H9 (cell line): Measurements from ENCODE around the gene CREB1. TPM values are rescaled to one million over a fixed set of nuclear protein-coding genes. Genes with fewer than 3 reads are reported as not detected.

Experiments used
- DNase-seq: peaks from one replicate; pipeline ENCODE4 v3.0.0-alpha.2; 2017
- H2AFZ ChIP-seq: one replicate; pipeline ENCODE4 v1.6.1; 2013; ENCODE audit warnings: mild to moderate bottlenecking, low read length, control low read depth, moderate library complexity
- H2AK5ac ChIP-seq: 2 replicates; pipeline ENCODE4 v1.6.1; 2013; ENCODE audit warnings: low read length, control low read depth, mixed read lengths; ENCODE audit not compliant: insufficient read length
- H2BK120ac ChIP-seq: one replicate; pipeline ENCODE4 v1.6.1; 2013; ENCODE audit warnings: low read depth, mild to moderate bottlenecking, low read length, control low read depth, inconsistent platforms; ENCODE audit not compliant: poor library complexity, severe bottlenecking
- H2BK12ac ChIP-seq: 2 replicates; pipeline ENCODE4 v1.6.1; 2013; ENCODE audit warnings: low read length, control low read depth, mixed read lengths, low read depth; ENCODE audit not compliant: insufficient read length
- H2BK15ac ChIP-seq: 2 replicates; pipeline ENCODE4 v1.6.1; 2013; ENCODE audit warnings: low read depth, low read length, control low read depth
- H2BK20ac ChIP-seq: one replicate; pipeline ENCODE4 v1.6.1; 2013; ENCODE audit warnings: low read depth, mild to moderate bottlenecking, low read length, control low read depth, inconsistent platforms; ENCODE audit not compliant: poor library complexity, severe bottlenecking
- H2BK5ac ChIP-seq: 2 replicates; pipeline ENCODE4 v1.6.1; 2013; ENCODE audit warnings: low read length, control low read depth, mixed read lengths; ENCODE audit not compliant: insufficient read length
- H3K14ac ChIP-seq: 2 replicates; pipeline ENCODE4 v1.6.1; 2013; ENCODE audit warnings: low read length, control low read depth; ENCODE audit not compliant: insufficient read depth
- H3K18ac ChIP-seq: 2 replicates; pipeline ENCODE4 v1.6.1; 2013; ENCODE audit warnings: low read depth, mild to moderate bottlenecking, mixed read lengths, low read length, control low read depth; ENCODE audit not compliant: insufficient read length
- H3K23ac ChIP-seq: 2 replicates; pipeline ENCODE4 v1.6.1; 2013; ENCODE audit warnings: low read length, control low read depth, mixed read lengths, low read depth; ENCODE audit not compliant: insufficient read length
- H3K23me2 ChIP-seq: 2 replicates; pipeline ENCODE4 v1.6.1; 2013; ENCODE audit warnings: low read depth, mild to moderate bottlenecking, mixed read lengths, low read length, control low read depth; ENCODE audit not compliant: insufficient read length, poor library complexity, severe bottlenecking
- H3K27ac ChIP-seq: 2 replicates; pipeline ENCODE4 v1.5.1; 2013; ENCODE audit warnings: low read length, control low read depth, mixed read lengths, low read depth; ENCODE audit not compliant: insufficient read length
- H3K27me3 ChIP-seq: 2 replicates; pipeline ENCODE4 v1.6.1; 2013; ENCODE audit warnings: low read length, control low read depth, inconsistent platforms; ENCODE audit not compliant: insufficient read depth
- H3K4ac ChIP-seq: 2 replicates; pipeline ENCODE4 v1.6.1; 2013; ENCODE audit warnings: low read depth, mild to moderate bottlenecking, control low read depth, inconsistent platforms, low read length, moderate library complexity
- H3K4me1 ChIP-seq: 2 replicates; pipeline ENCODE4 v1.6.1; 2013; ENCODE audit warnings: low read length, control low read depth, inconsistent platforms; ENCODE audit not compliant: insufficient read depth
- H3K4me2 ChIP-seq: 2 replicates; pipeline ENCODE4 v1.6.1; 2013; ENCODE audit warnings: low read length, control low read depth, mixed read lengths; ENCODE audit not compliant: insufficient read length, insufficient read depth
- H3K56ac ChIP-seq: 2 replicates; pipeline ENCODE4 v1.6.1; 2013; ENCODE audit warnings: low read depth, mild to moderate bottlenecking, mixed read lengths, low read length, control low read depth; ENCODE audit not compliant: insufficient read length
- H3K79me1 ChIP-seq: 2 replicates; pipeline ENCODE4 v1.6.1; 2013; ENCODE audit warnings: low read depth, mild to moderate bottlenecking, moderate library complexity, low read length, control low read depth, inconsistent platforms; ENCODE audit not compliant: insufficient read depth, poor library complexity, severe bottlenecking
- H3K79me2 ChIP-seq: 2 replicates; pipeline ENCODE4 v1.6.1; 2013; ENCODE audit warnings: low read length, control low read depth, inconsistent platforms; ENCODE audit not compliant: insufficient read depth
- H3K9ac ChIP-seq: 2 replicates; pipeline ENCODE4 v1.6.1; 2013; ENCODE audit warnings: low read length, control low read depth, mixed read lengths; ENCODE audit not compliant: insufficient read length; ENCODE audit errors: extremely low read depth
- H3K9me3 ChIP-seq: one replicate; pipeline ENCODE4 v1.6.1; 2013; ENCODE audit warnings: low read depth, low read length, inconsistent platforms; ENCODE audit not compliant: control insufficient read depth
- H3T11ph ChIP-seq: one replicate; pipeline ENCODE4 v1.6.1; 2013; ENCODE audit warnings: mild to moderate bottlenecking, low read length, control low read depth, inconsistent platforms
- H4K20me1 ChIP-seq: one replicate; pipeline ENCODE4 v1.6.1; 2013; ENCODE audit not compliant: control insufficient read depth, insufficient read length, insufficient read depth
- H4K5ac ChIP-seq: 2 replicates; pipeline ENCODE4 v1.6.1; 2013; ENCODE audit warnings: low read depth, mild to moderate bottlenecking, mixed read lengths, low read length, control low read depth; ENCODE audit not compliant: insufficient read length
- H4K8ac ChIP-seq: replicated peaks from 2 replicates; pipeline ENCODE4 v1.6.1; 2013; ENCODE audit warnings: low read length, control low read depth, mixed read lengths, low read depth; ENCODE audit not compliant: insufficient read length
- H4K91ac ChIP-seq: 2 replicates; pipeline ENCODE4 v1.6.1; 2013; ENCODE audit warnings: low read depth, mild to moderate bottlenecking, moderate library complexity, mixed read lengths, low read length, control low read depth; ENCODE audit not compliant: insufficient read length
- H3K27ac Mint-ChIP-seq, 3 experiments: 2 replicates in 2 of 3; 3 replicates in 1 of 3; pipeline ENCODE4 v1.8.0; 2020 to 2021; ENCODE audit warnings: mixed read lengths in 3 of 3, mild to moderate bottlenecking in 1 of 3, moderate library complexity in 1 of 3
- H3K27me3 Mint-ChIP-seq: 2 replicates; pipeline ENCODE4 v1.8.0; 2021; ENCODE audit warnings: low read depth, mild to moderate bottlenecking, moderate library complexity, mixed read lengths
- H3K36me3 Mint-ChIP-seq, 3 experiments: 2 replicates in 2 of 3; 3 replicates in 1 of 3; pipeline ENCODE4 v1.8.0; 2020 to 2021; ENCODE audit warnings: low read depth in 3 of 3, mixed read lengths in 3 of 3; ENCODE audit not compliant: insufficient read depth in 1 of 3
- H3K4me1 Mint-ChIP-seq, 2 experiments: 2 replicates each; pipeline ENCODE4 v1.8.0; 2020; ENCODE audit warnings: mixed read lengths in 2 of 2
- H3K4me3 Mint-ChIP-seq, 2 experiments: 2 replicates in 1 of 2; 3 replicates in 1 of 2; pipeline ENCODE4 v1.8.0; 2020 to 2021; ENCODE audit warnings: mild to moderate bottlenecking in 2 of 2, mixed read lengths in 2 of 2, moderate library complexity in 1 of 2
- H3K9me3 Mint-ChIP-seq, 2 experiments: 2 replicates in 1 of 2; 3 replicates in 1 of 2; pipeline ENCODE4 v1.8.0; 2020; ENCODE audit warnings: mild to moderate bottlenecking in 2 of 2, mixed read lengths in 2 of 2, moderate library complexity in 1 of 2
- WGBS: extraction: QIAGEN DNeasy Blood & Tissue Kit; methylation state at CpG from one replicate; pipeline ENCODE4 v1.1.7; 2013; ENCODE audit warnings: missing lambda C conversion rate, low lambda C conversion rate, mixed read lengths; ENCODE audit not compliant: insufficient read length; ENCODE audit errors: extremely low coverage; 5-methylcytosine and 5-hydroxymethylcytosine counted together
- total RNA-seq: library from RNA; stranded (reverse); gene quantifications from 2 replicates; pipeline ENCODE4 v1.2.1, GENCODE V29; 2021
- TF ChIP-seq, protein P1 (sequence below): fragments of 200-600 bp; sonication (generic); conservative IDR thresholded peaks from 3 replicates; pipeline ENCODE4 v1.8.0; 2021; ENCODE audit warnings: antibody characterized with exemption, mild to moderate bottlenecking

The CREB1 gene
- total RNA-seq, 1 experiment from 2014 or later = 103 TPM

DNA sequence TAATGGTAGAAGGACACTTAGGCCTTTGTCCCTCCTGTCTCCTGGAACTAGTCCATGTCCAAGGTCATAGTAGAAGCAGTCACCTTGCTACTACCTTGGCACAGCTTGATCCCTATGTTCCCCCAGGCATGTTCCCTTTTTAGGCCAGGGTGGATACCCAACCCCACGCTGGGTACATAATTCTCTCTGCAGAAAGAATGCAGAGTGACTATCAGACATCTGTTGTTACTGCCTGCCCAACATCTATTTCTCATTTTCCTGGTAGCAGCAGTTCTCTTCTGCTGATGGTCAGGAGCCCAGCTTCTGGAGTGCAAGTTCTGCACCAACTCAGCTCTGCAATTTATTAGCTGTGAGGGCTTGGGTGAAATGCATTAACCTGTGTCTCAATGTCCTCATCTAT, 99.8 kb downstream of the CREB1 start:
- Histone ChIP-seq H3K14ac (no peak overlapping the region), H3K9me3 (no peaks in the 10 kb centered on the region), H3K9ac (no peak overlapping the region), H3K4ac (no peak overlapping the region), H2AFZ (no peak overlapping the region), H4K8ac (no peak overlapping the region), H2BK12ac (no peak overlapping the region), H3K23ac (no peak overlapping the region), H3K18ac (no peak overlapping the region), H2BK120ac (no peak overlapping the region), H4K5ac (no peak overlapping the region), H3K23me2 (peaks cover 12% of the 10 kb centered on the region), H2BK20ac (no peak overlapping the region), H3T11ph (no peak overlapping the region), H4K91ac (no peak overlapping the region), H3K56ac (no peak overlapping the region), H2AK5ac (no peak overlapping the region), H3K27me3 (no peaks in the 10 kb centered on the region), H3K79me2 (no peaks in the 10 kb centered on the region), H3K79me1 (no peaks in the 10 kb centered on the region), H2BK15ac (no peak overlapping the region), H3K4me1 (no peaks in the 10 kb centered on the region; the same call in 1 of the 2 replicates), H3K4me2 (no peak overlapping the region), H4K20me1 (no peaks in the 10 kb centered on the region), H3K27ac (no peak overlapping the region), H2BK5ac (no peak overlapping the region)
- Mint-ChIP-seq H3K27me3 (no peaks in the 10 kb centered on the region), H3K9me3 (no peaks in the 10 kb centered on the region), H3K4me1 (peaks cover 9 to 13% of the 10 kb centered on the region in 2 experiments), H3K4me3 (no peak overlapping the region), H3K27ac (no peak overlapping the region), H3K36me3 (no peaks in the 10 kb centered on the region)
- TF ChIP-seq, protein P1, sequence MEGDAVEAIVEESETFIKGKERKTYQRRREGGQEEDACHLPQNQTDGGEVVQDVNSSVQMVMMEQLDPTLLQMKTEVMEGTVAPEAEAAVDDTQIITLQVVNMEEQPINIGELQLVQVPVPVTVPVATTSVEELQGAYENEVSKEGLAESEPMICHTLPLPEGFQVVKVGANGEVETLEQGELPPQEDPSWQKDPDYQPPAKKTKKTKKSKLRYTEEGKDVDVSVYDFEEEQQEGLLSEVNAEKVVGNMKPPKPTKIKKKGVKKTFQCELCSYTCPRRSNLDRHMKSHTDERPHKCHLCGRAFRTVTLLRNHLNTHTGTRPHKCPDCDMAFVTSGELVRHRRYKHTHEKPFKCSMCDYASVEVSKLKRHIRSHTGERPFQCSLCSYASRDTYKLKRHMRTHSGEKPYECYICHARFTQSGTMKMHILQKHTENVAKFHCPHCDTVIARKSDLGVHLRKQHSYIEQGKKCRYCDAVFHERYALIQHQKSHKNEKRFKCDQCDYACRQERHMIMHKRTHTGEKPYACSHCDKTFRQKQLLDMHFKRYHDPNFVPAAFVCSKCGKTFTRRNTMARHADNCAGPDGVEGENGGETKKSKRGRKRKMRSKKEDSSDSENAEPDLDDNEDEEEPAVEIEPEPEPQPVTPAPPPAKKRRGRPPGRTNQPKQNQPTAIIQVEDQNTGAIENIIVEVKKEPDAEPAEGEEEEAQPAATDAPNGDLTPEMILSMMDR = no peak
- WGBS = no CpG with 5 or more reads among the region's 1 CpG
- DNase-seq = no peak
